Kidney (tissue), 14 donors: ENCODE results near the gene RALGDS. TPM values are rescaled to one million over a fixed set of nuclear protein-coding genes. Genes with fewer than 3 reads are reported as not detected.
A peak's percentile ranks its signal among the peaks of the same experiment; 100 is the strongest.

ENCODE experiments used
- DNase-seq, 5 donors: peaks; one replicate each; pipeline ENCODE4 v3.0.0-alpha.2; 2013 to 2020
- FAIRE-seq: peaks from 2 replicates; lab custom pipeline; 2012; peaks lifted over from hg19 to GRCh38; lab: Jason Lieb, UNC
- H3K27ac ChIP-seq, 2 donors: one replicate each; pipeline ENCODE4 v1.7.0; 2013; ENCODE audit warnings: low read depth in 2 of 2, low read length in 2 of 2, inconsistent platforms in 1 of 2
- H3K27me3 ChIP-seq: one replicate; pipeline ENCODE4 v1.7.1; 2013; ENCODE audit warnings: low read length, inconsistent platforms; ENCODE audit not compliant: control insufficient read depth, insufficient read depth
- H3K36me3 ChIP-seq, 3 donors: one replicate each; pipeline versions ENCODE4 v1.7.0 to v1.7.1; 2013; ENCODE audit warnings: low read length in 3 of 3, control low read depth in 1 of 3, inconsistent platforms in 1 of 3; ENCODE audit not compliant: insufficient read depth in 3 of 3, control insufficient read depth in 2 of 3
- H3K4me1 ChIP-seq, 3 donors: one replicate each; pipeline versions ENCODE4 v1.7.0 to v1.7.1; 2013; ENCODE audit warnings: low read length in 3 of 3, inconsistent platforms in 1 of 3, low read depth in 1 of 3; ENCODE audit not compliant: control insufficient read depth in 2 of 3, insufficient read depth in 2 of 3
- H3K4me3 ChIP-seq, 3 donors: one replicate each; pipeline versions ENCODE4 v1.7.0 to v1.8.1; 2013; ENCODE audit warnings: low read length in 3 of 3, control low read depth in 1 of 3, inconsistent platforms in 1 of 3
- H3K9ac ChIP-seq, 3 donors: one replicate each; pipeline versions ENCODE4 v1.7.0 to v1.7.1; 2013; ENCODE audit warnings: low read length in 3 of 3, control low read depth in 1 of 3, inconsistent platforms in 1 of 3
- H3K9me3 ChIP-seq, 3 donors: one replicate each; pipeline versions ENCODE4 v1.7.0 to v1.7.1; 2013; ENCODE audit warnings: low read length in 3 of 3, control low read depth in 1 of 3, inconsistent platforms in 1 of 3; ENCODE audit not compliant: control insufficient read depth in 2 of 3, insufficient read depth in 1 of 3
- CTCF ChIP-seq: IDR thresholded peaks from 3 replicates; pipeline ENCODE4 v1.5.1; 2012; ENCODE audit warnings: mild to moderate bottlenecking, moderate library complexity, borderline replicate concordance; ENCODE audit not compliant: insufficient read depth; ENCODE audit errors: extremely low read depth
- intact Hi-C: fragments of 100-400 bp; cut with DNase I; formaldehyde crosslinking; loops from one replicate; pipeline ENCODE4 v1.11.1; 2022
- polyA plus RNA-seq: library from polyadenylated mRNA; stranded (reverse); fragments of 350-450 nt; fragmentation: Illumina TruSeq; extraction: RNeasy Lipid Tissue Mini Kit (QIAGEN cat#74804); gene quantifications from one replicate; pipeline ENCODE4 v1.2.3, GENCODE V29; 2014; ENCODE audit warnings: low read depth, low replicate concordance; ENCODE audit not compliant: insufficient read depth
- total RNA-seq: library from RNA; stranded (reverse); fragmentation: NEBNext Ultra II Directional; extraction: Animal tissue kit (Norgen Biotek cat#: 25700); gene quantifications from one replicate; pipeline ENCODE4 v1.2.1, GENCODE V29; 2021
- donor health status: control.
- donor health status: control.
- donor health status: control.
- donor health status: control.
- donor health status: control.
- donor health status: DM: yes; HTN: yes; CAD: no.
- donor health status: Normal renal cell carcinoma (clear cell type).

The RALGDS gene
- total and polyA plus RNA-seq, 2 donors from 2014 or later = 13.0 to 43.3 TPM

- H3K9ac ChIP-seq = no peak overlapping the region
- no peaks in the 10 kb centered on the region for H3K36me3 ChIP-seq
- intact Hi-C loops = no loop called here
- no peak overlapping the region for H3K27ac ChIP-seq
- peaks cover 0 to 21% (median 7%) of the 10 kb centered on the region in 3 donors for H3K4me1 ChIP-seq
- no peaks in the 10 kb centered on the region for H3K9me3 ChIP-seq
- peak in 1 of 5 donors; percentile 69 for DNase-seq
- no peak overlapping the region for H3K4me3 ChIP-seq
- no peaks in the 10 kb centered on the region for H3K27me3 ChIP-seq
- no peak for TF ChIP-seq CTCF
- FAIRE-seq = no peak
Observed at GRCh38 chr9:133128152-133128551, 7.1 kb upstream of the RALGDS start.

- intact Hi-C loops = no loop called here
- Histone ChIP-seq H3K36me3 (no peaks in the 10 kb centered on the region), H3K27me3 (no peaks in the 10 kb centered on the region), H3K27ac (no peak overlapping the region), H3K9ac (no peak overlapping the region), H3K4me1 (peaks cover 0 to 17% (median 3%) of the 10 kb centered on the region in 3 donors), H3K9me3 (no peaks in the 10 kb centered on the region), H3K4me3 (no peak overlapping the region)
- FAIRE-seq = no peak
- no peak for TF ChIP-seq CTCF
- peak in 1 of 5 donors; percentile 96 for DNase-seq
Observed at GRCh38 chr9:133127340-133127981, 6.4 kb upstream of the RALGDS start.

- TF ChIP-seq CTCF = no peak
- no peak for FAIRE-seq
- intact Hi-C loops = no loop called here
- Histone ChIP-seq H3K4me3 (peak overlapping the region in 1 of 3 donors; percentile 37), H3K9me3 (no peaks in the 10 kb centered on the region), H3K27me3 (no peaks in the 10 kb centered on the region), H3K27ac (peak overlapping the region in 1 of 2 donors; percentile 63), H3K36me3 (no peaks in the 10 kb centered on the region), H3K9ac (peak overlapping the region in 1 of 3 donors; percentile 34), H3K4me1 (peaks cover 0 to 17% (median 3%) of the 10 kb centered on the region in 3 donors)
- DNase-seq = peak in 1 of 5 donors; percentile 73
Observed at GRCh38 chr9:133126697-133127339, 5.8 kb upstream of the RALGDS start.
